ENCODE results near the gene SLC38A7.
"Not testable (repeated sequence)": the region's sequence is repeated elsewhere in the genome, so short reads cannot be mapped to it uniquely, and the experiment has no call there.

DNA sequence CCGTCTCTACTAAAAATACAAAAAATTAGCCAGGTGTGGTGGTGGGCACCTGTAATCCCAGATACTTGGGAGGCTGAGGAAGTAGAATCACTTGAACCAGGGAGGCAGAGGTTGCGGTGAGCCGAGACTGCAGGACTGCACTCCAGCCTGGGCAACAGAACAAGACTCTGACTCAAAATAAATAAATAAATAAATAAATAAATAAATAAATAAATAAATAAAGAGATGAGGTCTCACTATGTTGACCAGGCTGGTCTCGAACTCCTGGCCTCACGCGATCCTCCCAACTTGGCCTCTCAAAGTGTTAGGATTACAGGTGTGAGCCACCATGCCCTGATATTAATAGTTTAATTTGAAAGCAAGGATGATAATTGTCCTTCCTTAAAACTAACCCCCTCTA is 47.5 kb downstream of the SLC38A7 start:
- TF ChIP-seq POLR2A, CTCF (IDR thresholded peaks at IDR 0.05): not testable (repeated sequence)

Data from body of pancreas (tissue), 4 donors.